IMR-90 (cell line): ENCODE measurements around the gene CHRNA7. TPM values are rescaled to one million over a fixed set of nuclear protein-coding genes. Genes with fewer than 3 reads are reported as not detected.

ENCODE experiments used
- ATAC-seq: fragments of 200-7000 bp; cut with Tn5 transposase; 2 replicates; pipeline ENCODE4 v1.9.1; 2020; ENCODE audit warnings: low read depth, mild to moderate bottlenecking, moderate library complexity
- BruUV-seq: library from RNA; stranded (reverse); fragments of 400-500 nt; replicated peaks from 2 replicates; lab custom pipeline; 2021; lab: Mats Ljungman, UMichigan
- CTCF ChIA-PET: fragments of 300-600 bp; formaldehyde crosslinking; extraction: SDS; loops from one replicate; lab custom pipeline; 2021; ENCODE audit warnings: antibody characterized with exemption; lab: Yijun Ruan, JAX
- POLR2A ChIA-PET: fragments of 300-600 bp; sonication (Branson Sonifier 250); formaldehyde crosslinking; loops from one replicate; lab custom pipeline; 2022; ENCODE audit warnings: antibody characterized with exemption; ENCODE audit not compliant: unreplicated experiment; lab: Charles Lee
- DNase-seq: peaks from one replicate; pipeline ENCODE4 v3.0.0; 2013
- H2AFZ ChIP-seq: replicated peaks from 2 replicates; pipeline ENCODE3; 2013; ENCODE audit warnings: low read length, mild to moderate bottlenecking; ENCODE audit not compliant: poor library complexity
- H2AK5ac ChIP-seq: 2 replicates; pipeline ENCODE4 v1.6.1; 2013; ENCODE audit warnings: low read depth, low read length, inconsistent platforms
- H2AK9ac ChIP-seq: replicated peaks from 2 replicates; pipeline ENCODE3; 2013; ENCODE audit warnings: mild to moderate bottlenecking, low read depth, low read length, moderate library complexity; ENCODE audit not compliant: poor library complexity
- H2BK120ac ChIP-seq: 2 replicates; pipeline ENCODE4 v1.6.1; 2013; ENCODE audit warnings: low read depth, low read length, inconsistent platforms
- H2BK15ac ChIP-seq: 3 replicates; pipeline ENCODE4 v1.6.1; 2013; ENCODE audit warnings: low read depth, low read length, inconsistent platforms
- H2BK20ac ChIP-seq: 2 replicates; pipeline ENCODE4 v1.6.1; 2013; ENCODE audit warnings: low read depth, mild to moderate bottlenecking, inconsistent platforms, low read length, moderate library complexity
- H2BK5ac ChIP-seq: 2 replicates; pipeline ENCODE4 v1.6.1; 2013; ENCODE audit warnings: mild to moderate bottlenecking, low read depth, low read length, inconsistent platforms; ENCODE audit not compliant: poor library complexity, severe bottlenecking
- H3K14ac ChIP-seq: replicated peaks from 2 replicates; pipeline ENCODE4 v1.6.1; 2013; ENCODE audit warnings: low read depth, low read length, inconsistent platforms
- H3K18ac ChIP-seq: 2 replicates; pipeline ENCODE4 v1.6.1; 2013; ENCODE audit warnings: low read depth, low read length, control low read depth
- H3K23ac ChIP-seq: 2 replicates; pipeline ENCODE4 v1.6.1; 2013; ENCODE audit warnings: low read depth, low read length, inconsistent platforms
- H3K27ac ChIP-seq: 2 replicates; pipeline ENCODE4 v1.5.1; 2013; ENCODE audit warnings: mild to moderate bottlenecking, control low read depth, low read length; ENCODE audit not compliant: insufficient read depth
- H3K27me3 ChIP-seq: 2 replicates; pipeline ENCODE4 v1.6.1; 2013; ENCODE audit warnings: low read length; ENCODE audit not compliant: control insufficient read depth, insufficient read depth
- H3K36me3 ChIP-seq: 2 replicates; pipeline ENCODE4 v1.6.1; 2013; ENCODE audit warnings: low read length, mixed read lengths; ENCODE audit not compliant: control insufficient read depth, insufficient read depth
- H3K4ac ChIP-seq: 2 replicates; pipeline ENCODE4 v1.6.1; 2013; ENCODE audit warnings: low read depth, low read length, inconsistent platforms
- H3K4me1 ChIP-seq: 2 replicates; pipeline ENCODE4 v1.6.1; 2013; ENCODE audit warnings: low read length, mixed read lengths; ENCODE audit not compliant: control insufficient read depth, insufficient read depth
- H3K4me2 ChIP-seq: 2 replicates; pipeline ENCODE4 v1.6.1; 2013; ENCODE audit warnings: low read depth, mild to moderate bottlenecking, control low read depth, low read length, moderate library complexity
- H3K4me3 ChIP-seq: 2 replicates; pipeline ENCODE4 v1.5.1; 2013; ENCODE audit warnings: low read depth, mild to moderate bottlenecking, control low read depth, low read length, moderate library complexity; ENCODE audit not compliant: insufficient read depth
- H3K56ac ChIP-seq: 2 replicates; pipeline ENCODE4 v1.6.1; 2013; ENCODE audit warnings: low read length, inconsistent platforms; ENCODE audit not compliant: insufficient read depth; ENCODE audit errors: extremely low read depth
- H3K79me1 ChIP-seq, 2 experiments: 2 replicates each; pipeline ENCODE4 v1.6.1; 2013; ENCODE audit warnings: low read length in 2 of 2, inconsistent platforms in 1 of 2, low read depth in 1 of 2
- H3K9ac ChIP-seq: 2 replicates; pipeline ENCODE4 v1.6.1; 2013; ENCODE audit warnings: low read depth, low read length, control low read depth
- H3K9me1 ChIP-seq: 2 replicates; pipeline ENCODE4 v1.6.1; 2013; ENCODE audit warnings: low read length, inconsistent platforms; ENCODE audit not compliant: insufficient read depth
- H3K9me3 ChIP-seq: 2 replicates; pipeline ENCODE4 v1.6.1; 2013; ENCODE audit warnings: low read length; ENCODE audit not compliant: control insufficient read depth, insufficient read depth
- H4K20me1 ChIP-seq: 2 replicates; pipeline ENCODE4 v1.6.1; 2013; ENCODE audit warnings: low read length, inconsistent platforms; ENCODE audit not compliant: insufficient read depth
- H4K5ac ChIP-seq: 2 replicates; pipeline ENCODE4 v1.6.1; 2013; ENCODE audit warnings: mild to moderate bottlenecking, low read depth, low read length, control low read depth
- H4K8ac ChIP-seq, 2 experiments: 2 replicates each; pipeline ENCODE4 v1.6.1; 2013; ENCODE audit warnings: low read depth in 2 of 2, low read length in 2 of 2, control low read depth in 1 of 2, inconsistent platforms in 1 of 2
- H4K91ac ChIP-seq: 2 replicates; pipeline ENCODE4 v1.6.1; 2013; ENCODE audit warnings: low read depth, low read length, inconsistent platforms; ENCODE audit not compliant: insufficient read depth
- CEBPB ChIP-seq: IDR thresholded peaks from 2 replicates; pipeline ENCODE4 v1.6.1; 2012; ENCODE audit warnings: low read depth, low read length, improper control_type of control experiment
- CHD1 ChIP-seq: IDR thresholded peaks from 2 replicates; pipeline ENCODE4 v1.6.1; 2012; ENCODE audit warnings: low read depth, low read length, improper control_type of control experiment
- MAFK ChIP-seq: IDR thresholded peaks from 2 replicates; pipeline ENCODE4 v1.6.1; 2012; ENCODE audit warnings: low read depth, low read length, improper control_type of control experiment
- MAZ ChIP-seq: IDR thresholded peaks from 2 replicates; pipeline ENCODE4 v1.6.1; 2012; ENCODE audit warnings: low read depth, mild to moderate bottlenecking, low read length, improper control_type of control experiment, moderate library complexity, borderline replicate concordance
- MXI1 ChIP-seq: IDR thresholded peaks from 2 replicates; pipeline ENCODE4 v1.6.1; 2012; ENCODE audit warnings: low read depth, mild to moderate bottlenecking, low read length, moderate library complexity, borderline replicate concordance
- NFE2L2 ChIP-seq: fragments of 150-350 bp; IDR thresholded peaks from 2 replicates; pipeline ENCODE4 v1.6.1; 2016; ENCODE audit warnings: low read depth, mild to moderate bottlenecking, low read length
- POLR2A ChIP-seq: IDR thresholded peaks from 2 replicates; pipeline ENCODE4 v1.6.1; 2012; ENCODE audit warnings: mild to moderate bottlenecking, low read depth, low read length
- RAD21 ChIP-seq: IDR thresholded peaks from 2 replicates; pipeline ENCODE4 v1.6.1; 2012; ENCODE audit warnings: low read length, improper control_type of control experiment
- SMC3 ChIP-seq: fragments of 150-350 bp; IDR thresholded peaks from 2 replicates; pipeline ENCODE4 v1.6.1; 2016; ENCODE audit warnings: low read depth, mild to moderate bottlenecking, antibody characterized with exemption, low read length, moderate library complexity
- WGBS, 2 experiments: methylation state at CpG; one replicate each; pipeline versions ENCODE4 v1.1.5 to v1.1.7; 2013; ENCODE audit warnings: missing lambda C conversion rate in 2 of 2; ENCODE audit not compliant: insufficient read length in 1 of 2; ENCODE audit errors: extremely low coverage in 2 of 2; 5-methylcytosine and 5-hydroxymethylcytosine counted together
- dilution Hi-C: fragments of 300-500 bp; cut with HindIII; formaldehyde crosslinking; loops from one replicate; pipeline ENCODE4 v1.14.3; 2018; ENCODE audit warnings: low sequenced_read_pairs; ENCODE audit not compliant: unreplicated experiment
- in situ Hi-C: fragments of 300-500 bp; cut with MboI; formaldehyde crosslinking; loops from 3 replicates; pipeline ENCODE4 v1.14.3; 2019; ENCODE audit warnings: low sequenced_read_pairs, inconsistent platforms, mixed read lengths
- intact Hi-C: fragments of 100-400 bp; cut with micrococcal nuclease; formaldehyde crosslinking; loops from 2 replicates; pipeline ENCODE4 v1.10.0; 2022
- polyA plus RNA-seq, 3 experiments: library from polyadenylated mRNA; depleted of rRNA; stranded (reverse); fragments of >200 nt; gene quantifications; 2 replicates each; pipeline ENCODE4 v1.2.3, GENCODE V29; 2012; ENCODE audit warnings: low replicate concordance in 1 of 3
- total RNA-seq: library from RNA; depleted of rRNA; stranded (reverse); fragments of >200 nt; gene quantifications from 2 replicates; pipeline ENCODE4 v1.2.3, GENCODE V29; 2012
- TF ChIP-seq, protein P1 (sequence below): conservative IDR thresholded peaks from 2 replicates; pipeline ENCODE4 v1.5.1; 2012; ENCODE audit warnings: mild to moderate bottlenecking, low read depth, low read length, improper control_type of control experiment
- TF ChIP-seq, protein P2 (sequence below): fragments of 150-350 bp; IDR thresholded peaks from 2 replicates; pipeline ENCODE4 v1.6.1; 2017; ENCODE audit warnings: mild to moderate bottlenecking, antibody characterized with exemption, low read length, low read depth

CHRNA7 gene
- total and polyA plus RNA-seq, 2 of the 4 experiments (the other 2 are of a cell fraction): 0.10 TPM; not detected in 1

DNA sequence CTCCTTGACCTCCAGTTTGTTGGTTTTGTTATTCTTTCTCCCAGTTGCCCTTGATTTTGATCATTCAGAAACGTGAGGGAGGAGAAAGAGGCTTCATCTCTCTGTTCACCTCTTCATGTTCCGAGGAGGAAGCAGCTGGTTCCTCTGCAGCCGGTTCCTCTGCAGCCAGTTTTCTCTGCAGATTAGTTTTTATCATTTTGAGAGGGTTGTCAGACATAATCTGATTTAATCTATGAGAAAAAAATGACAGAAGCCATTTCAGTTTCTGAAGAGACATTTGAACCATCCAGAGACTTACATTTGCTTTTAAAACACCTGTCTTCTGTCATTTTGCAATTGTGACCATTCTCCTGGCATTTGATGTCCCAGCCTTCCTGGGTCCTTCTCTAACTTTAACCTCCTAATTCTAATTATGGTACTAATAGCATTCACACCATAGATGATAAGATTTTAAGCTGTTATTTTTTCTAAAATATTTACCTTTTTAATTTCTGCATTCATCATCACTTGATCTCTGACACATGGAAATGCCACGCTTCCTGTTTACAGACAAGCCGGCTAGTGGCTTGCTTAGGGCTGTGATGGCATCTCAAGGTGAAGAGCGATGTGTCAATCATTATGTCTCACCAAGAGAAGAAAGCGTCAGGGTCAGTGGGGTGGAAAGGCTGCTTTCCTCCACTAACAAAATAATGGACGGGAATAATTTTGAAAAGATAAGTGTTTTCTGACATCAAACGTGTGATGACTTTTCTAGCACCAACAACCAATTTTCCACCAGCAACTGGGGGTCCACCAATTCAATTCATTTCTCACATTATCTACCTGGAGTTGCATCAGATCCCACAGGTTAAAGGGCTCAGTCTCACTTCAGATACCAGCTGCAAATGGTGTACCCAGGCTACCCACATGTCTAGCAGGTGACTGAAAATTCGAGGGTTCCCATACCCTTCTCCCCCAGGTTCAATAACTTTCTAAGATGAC, 76.4 kb downstream of the CHRNA7 start (continued):
- no peak for TF ChIP-seq MAZ

DNA sequence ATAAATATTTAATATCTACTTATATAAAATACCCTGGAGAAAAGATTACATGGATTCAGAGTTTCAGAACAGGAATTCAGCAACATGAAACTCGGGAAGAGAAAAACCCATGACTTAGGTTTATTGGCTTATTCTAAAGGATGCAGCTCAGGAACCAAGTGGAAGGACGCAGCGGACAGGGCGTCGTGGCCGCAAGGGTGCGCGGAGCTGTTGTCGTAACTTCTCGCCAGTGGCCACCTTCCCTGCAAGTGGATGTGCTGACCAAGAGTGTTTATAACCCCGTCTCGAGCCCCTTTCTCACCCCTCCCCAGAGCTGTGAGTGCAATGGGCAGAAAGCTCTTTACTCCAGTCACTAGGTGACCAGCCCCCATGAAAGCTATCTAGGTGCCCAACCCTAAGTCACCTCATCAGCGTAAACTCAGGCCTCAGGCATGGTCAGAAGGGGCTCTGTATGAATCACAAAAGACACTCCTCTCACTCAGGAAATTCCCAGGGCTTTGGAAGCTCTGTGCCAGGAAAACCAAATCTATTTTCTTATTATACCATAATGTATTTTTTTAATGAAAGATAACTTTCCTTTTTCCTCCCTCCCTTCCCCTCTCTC, 77.3 kb downstream of the CHRNA7 start:
- H3K56ac ChIP-seq: no peak overlapping the region
- H3K9ac ChIP-seq: no peak overlapping the region
- H4K8ac ChIP-seq: no peak overlapping the region
- H3K18ac ChIP-seq: no peak overlapping the region
- CTCF ChIA-PET: no interaction called here
- H2AFZ ChIP-seq: no peak overlapping the region
- H3K36me3 ChIP-seq: no peaks in the 10 kb centered on the region
- H2AK9ac ChIP-seq: no peak overlapping the region
- WGBS, 2 experiments: no CpG with 5 or more reads among the region's 13 CpGs
- H3K9me1 ChIP-seq: no peaks in the 10 kb centered on the region
- no peaks in the 10 kb centered on the region for H3K9me3 ChIP-seq
- H3K4me1 ChIP-seq: no peaks in the 10 kb centered on the region
- H3K4me2 ChIP-seq: no peak overlapping the region
- no TSS peak for BruUV-seq
- no peak overlapping the region for H3K23ac ChIP-seq
- no peak overlapping the region for H3K4me3 ChIP-seq
- no peaks in the 10 kb centered on the region for H4K20me1 ChIP-seq
- H2BK20ac ChIP-seq: no peak overlapping the region
- no peak overlapping the region for H3K27ac ChIP-seq
- intact Hi-C loops: no loop called here
- H2AK5ac ChIP-seq: no peak overlapping the region
- in situ Hi-C loops: no loop called here
- POLR2A ChIA-PET: no interaction called here
- H3K14ac ChIP-seq: no peak overlapping the region
- dilution Hi-C loops: no loop called here
- no peaks in the 10 kb centered on the region for H3K79me1 ChIP-seq
- ATAC-seq: no peak
- H3K27me3 ChIP-seq: no peaks in the 10 kb centered on the region
- H2BK15ac ChIP-seq: no peak overlapping the region
- H4K5ac ChIP-seq: no peak overlapping the region
- H4K91ac ChIP-seq: no peak overlapping the region
- no peak for DNase-seq
- no peak overlapping the region for H2BK5ac ChIP-seq
- H3K4ac ChIP-seq: no peak overlapping the region
- H2BK120ac ChIP-seq: no peak overlapping the region
- TF ChIP-seq MXI1 (no peak), SMC3 (no peak), CHD1 (no peak), MAFK (no peak), NFE2L2 (no peak), POLR2A (no peak), CEBPB (no peak), MAZ (no peak), RAD21 (no peak)
- TF ChIP-seq, protein P1, sequence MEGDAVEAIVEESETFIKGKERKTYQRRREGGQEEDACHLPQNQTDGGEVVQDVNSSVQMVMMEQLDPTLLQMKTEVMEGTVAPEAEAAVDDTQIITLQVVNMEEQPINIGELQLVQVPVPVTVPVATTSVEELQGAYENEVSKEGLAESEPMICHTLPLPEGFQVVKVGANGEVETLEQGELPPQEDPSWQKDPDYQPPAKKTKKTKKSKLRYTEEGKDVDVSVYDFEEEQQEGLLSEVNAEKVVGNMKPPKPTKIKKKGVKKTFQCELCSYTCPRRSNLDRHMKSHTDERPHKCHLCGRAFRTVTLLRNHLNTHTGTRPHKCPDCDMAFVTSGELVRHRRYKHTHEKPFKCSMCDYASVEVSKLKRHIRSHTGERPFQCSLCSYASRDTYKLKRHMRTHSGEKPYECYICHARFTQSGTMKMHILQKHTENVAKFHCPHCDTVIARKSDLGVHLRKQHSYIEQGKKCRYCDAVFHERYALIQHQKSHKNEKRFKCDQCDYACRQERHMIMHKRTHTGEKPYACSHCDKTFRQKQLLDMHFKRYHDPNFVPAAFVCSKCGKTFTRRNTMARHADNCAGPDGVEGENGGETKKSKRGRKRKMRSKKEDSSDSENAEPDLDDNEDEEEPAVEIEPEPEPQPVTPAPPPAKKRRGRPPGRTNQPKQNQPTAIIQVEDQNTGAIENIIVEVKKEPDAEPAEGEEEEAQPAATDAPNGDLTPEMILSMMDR: no peak
- TF ChIP-seq, protein P2, sequence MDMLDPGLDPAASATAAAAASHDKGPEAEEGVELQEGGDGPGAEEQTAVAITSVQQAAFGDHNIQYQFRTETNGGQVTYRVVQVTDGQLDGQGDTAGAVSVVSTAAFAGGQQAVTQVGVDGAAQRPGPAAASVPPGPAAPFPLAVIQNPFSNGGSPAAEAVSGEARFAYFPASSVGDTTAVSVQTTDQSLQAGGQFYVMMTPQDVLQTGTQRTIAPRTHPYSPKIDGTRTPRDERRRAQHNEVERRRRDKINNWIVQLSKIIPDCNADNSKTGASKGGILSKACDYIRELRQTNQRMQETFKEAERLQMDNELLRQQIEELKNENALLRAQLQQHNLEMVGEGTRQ: no peak
